Uterus (tissue), 2 donors: ENCODE results near the gene UBAP2L.

Experiments
- CTCF ChIP-seq, 4 experiments: fragments of 200-600 bp in 2 of 4; fragments of 450-650 bp in 2 of 4; sonication (generic) in 2 of 4; IDR thresholded peaks; one replicate each; pipeline ENCODE4 v1.5.1; 2016 to 2019; ENCODE audit warnings: antibody characterized with exemption in 4 of 4, mild to moderate bottlenecking in 2 of 4, moderate library complexity in 1 of 4
- POLR2A ChIP-seq, 2 donors: fragments of 450-650 bp; IDR thresholded peaks; one replicate each; pipeline ENCODE4 v1.6.1; 2016; ENCODE audit warnings: antibody characterized with exemption in 2 of 2, mild to moderate bottlenecking in 1 of 2, moderate library complexity in 1 of 2

- TF ChIP-seq CTCF (IDR thresholded peaks at IDR 0.05), result no peak
- no peak for TF ChIP-seq POLR2A (IDR thresholded peaks at IDR 0.05)
Observed at GRCh38 chr1:154178013-154178412, 42.7 kb upstream of the UBAP2L start.
